Transverse colon (tissue), 4 donors: ENCODE results near the gene TBC1D10B.

Experiments used
- CTCF ChIP-seq, 5 experiments: fragments of 200-600 bp in 3 of 5; fragments of 450-650 bp in 2 of 5; sonication (generic) in 3 of 5; IDR thresholded peaks; 1 replicate in 2 of 5; 2 replicates in 3 of 5; pipeline ENCODE4 v1.5.1; 2016 to 2017; ENCODE audit warnings: antibody characterized with exemption in 5 of 5, inconsistent platforms in 3 of 5, mild to moderate bottlenecking in 2 of 5, moderate library complexity in 1 of 5
- POLR2AphosphoS5 ChIP-seq, 3 donors: sonication (generic); formaldehyde crosslinking; IDR thresholded peaks; one replicate each; pipeline ENCODE4 v1.6.1; 2016; ENCODE audit warnings: antibody characterized with exemption in 3 of 3

- TF ChIP-seq POLR2AphosphoS5 (IDR thresholded peaks at IDR 0.05) (no peak), CTCF (IDR thresholded peaks at IDR 0.05) (no peak)
Measured at GRCh38 chr16:30342751-30343490, 27.4 kb downstream of the TBC1D10B start.
